ENCODE measurements around the gene CA12. TPM values are rescaled to one million over a fixed set of nuclear protein-coding genes. Genes with fewer than 3 reads are reported as not detected.

CA12 gene
- total and polyA plus RNA-seq, 8 donors = 7.5 to 49.6 (median 25.9) TPM

GRCh38 chr15:63338170-63338569, 43.5 kb downstream of the CA12 start:
- DNase-seq (no peak), ATAC-seq (no peak), FAIRE-seq (no peak)
- Histone ChIP-seq H3K4me1 (no peaks in the 10 kb centered on the region), H3K27ac (no peak overlapping the region), H3K36me3 (no peaks in the 10 kb centered on the region), H3K9me3 (no peaks in the 10 kb centered on the region), H3K4me3 (no peak overlapping the region), H3K27me3 (no peaks in the 10 kb centered on the region)
- intact Hi-C loops (cut with DNase I) = no loop called here
- no peak for TF ChIP-seq CTCF (IDR thresholded peaks at IDR 0.05)

GRCh38 chr15:63337046-63337445, 44.6 kb downstream of the CA12 start:
- Histone ChIP-seq H3K36me3 (no peaks in the 10 kb centered on the region), H3K4me3 (no peak overlapping the region), H3K9me3 (no peaks in the 10 kb centered on the region), H3K4me1 (no peaks in the 10 kb centered on the region), H3K27me3 (no peaks in the 10 kb centered on the region), H3K27ac (no peak overlapping the region)
- WGBS, 2 donors = 90 to 91% methylated on average over 4 of the region's 4 CpGs
- DNase-seq = no peak
- no peak for FAIRE-seq
- intact Hi-C loops (cut with DNase I) = no loop called here
- TF ChIP-seq CTCF (IDR thresholded peaks at IDR 0.05) = no peak
- no peak for ATAC-seq

GRCh38 chr15:63335543-63336240, 46.0 kb downstream of the CA12 start:
- H3K4me1 ChIP-seq = no peaks in the 10 kb centered on the region
- intact Hi-C loops (cut with DNase I) = no loop called here
- H3K4me3 ChIP-seq = no peak overlapping the region
- H3K27ac ChIP-seq = no peak overlapping the region
- no peaks in the 10 kb centered on the region for H3K27me3 ChIP-seq
- no peak for DNase-seq
- FAIRE-seq = no peak
- no peak for ATAC-seq
- H3K36me3 ChIP-seq = no peaks in the 10 kb centered on the region
- no peak for TF ChIP-seq CTCF (IDR thresholded peaks at IDR 0.05)
- no peaks in the 10 kb centered on the region for H3K9me3 ChIP-seq
- WGBS, 2 donors = 79 to 84% methylated on average over 8 of the region's 8 CpGs

GRCh38 chr15:63334821-63335220, 46.8 kb downstream of the CA12 start:
- intact Hi-C loops (cut with DNase I) = no loop called here
- ATAC-seq (no peak), DNase-seq (no peak), FAIRE-seq (no peak)
- H3K4me3 ChIP-seq = no peak overlapping the region
- H3K27me3 ChIP-seq = no peaks in the 10 kb centered on the region
- H3K4me1 ChIP-seq = no peaks in the 10 kb centered on the region
- no peaks in the 10 kb centered on the region for H3K9me3 ChIP-seq
- no peaks in the 10 kb centered on the region for H3K36me3 ChIP-seq
- WGBS, 2 donors = 81 to 89% methylated on average over 2 of the region's 2 CpGs
- TF ChIP-seq CTCF (IDR thresholded peaks at IDR 0.05) = no peak
- no peak overlapping the region for H3K27ac ChIP-seq

GRCh38 chr15:63332367-63333124, 49.1 kb downstream of the CA12 start:
- Histone ChIP-seq H3K27ac (no peak overlapping the region), H3K36me3 (no peaks in the 10 kb centered on the region), H3K4me3 (no peak overlapping the region), H3K9me3 (no peaks in the 10 kb centered on the region), H3K4me1 (no peaks in the 10 kb centered on the region), H3K27me3 (no peaks in the 10 kb centered on the region)
- ATAC-seq = no peak
- no peak for DNase-seq
- no peak for FAIRE-seq
- no peak for TF ChIP-seq CTCF (IDR thresholded peaks at IDR 0.05)
- 55 to 61% methylated on average over 9 of the region's 9 CpGs for WGBS, 2 donors
- intact Hi-C loops (cut with DNase I) = no loop called here
